HG02623 (cell line): ENCODE measurements around the gene INTS1.

ENCODE experiments used
- ATAC-seq: cut with Tn5 transposase; IDR thresholded peaks from one replicate; pipeline ENCODE4 v1.9.1; 2021; ENCODE audit warnings: moderate library complexity; ENCODE audit not compliant: unreplicated experiment

Gene INTS1

DNA sequence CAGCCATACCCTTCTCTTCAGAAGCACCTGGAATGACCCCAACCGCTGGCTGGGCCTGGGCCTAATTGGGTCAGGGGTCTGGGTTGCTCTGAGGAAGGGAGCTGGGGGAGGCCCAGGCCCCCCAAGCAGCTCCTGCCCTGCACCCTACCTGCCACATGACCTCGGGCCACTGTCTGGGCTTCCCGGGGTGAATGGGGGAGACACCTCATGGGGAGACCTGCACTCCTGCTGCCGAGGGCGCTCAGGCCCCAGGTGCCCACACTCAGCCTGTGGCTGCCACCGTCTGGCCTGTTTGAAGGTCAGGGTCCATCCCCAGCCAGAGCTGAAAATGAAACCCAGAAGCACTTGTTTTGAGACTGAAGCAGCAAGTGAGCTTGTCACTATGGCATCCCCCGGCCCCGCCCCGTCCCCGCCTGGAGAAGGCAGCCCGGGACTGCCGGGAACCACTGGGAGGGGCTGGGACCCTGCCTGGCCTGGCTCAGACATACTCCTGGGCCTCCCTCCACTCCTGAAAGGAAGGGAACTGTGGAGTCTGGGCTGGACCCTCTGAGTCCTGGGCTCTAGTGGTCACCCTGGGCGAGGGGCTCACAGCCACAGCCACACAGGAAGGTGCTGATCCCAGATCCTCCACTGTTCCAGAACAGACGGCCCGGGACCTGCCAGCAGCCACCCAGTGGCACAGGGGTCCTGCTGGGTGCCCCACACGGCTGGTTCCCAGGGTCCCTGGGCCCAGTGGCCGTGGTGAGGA is 37.5 kb downstream of the INTS1 start:
- no peak for ATAC-seq

DNA sequence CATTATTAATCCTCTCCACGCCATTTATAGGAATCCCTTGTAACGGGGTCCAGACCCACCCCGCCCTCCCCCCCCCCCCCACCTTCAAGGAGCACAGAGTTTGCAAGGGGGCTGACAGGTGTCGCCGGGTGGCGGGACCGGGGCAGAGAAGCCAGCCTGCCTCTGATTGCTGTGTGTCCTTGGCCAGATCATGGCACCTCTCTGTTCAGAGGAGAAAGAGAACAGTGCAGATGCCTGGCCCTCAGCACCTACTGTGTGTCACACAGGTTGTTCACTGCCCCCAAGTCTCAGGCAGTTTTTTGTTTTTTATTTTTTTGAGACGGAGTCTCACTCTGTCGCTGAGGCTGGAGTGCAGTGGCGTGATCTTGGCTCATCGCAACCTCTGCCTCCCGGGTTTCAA is 39.5 kb downstream of the INTS1 start:
- no peak for ATAC-seq

DNA sequence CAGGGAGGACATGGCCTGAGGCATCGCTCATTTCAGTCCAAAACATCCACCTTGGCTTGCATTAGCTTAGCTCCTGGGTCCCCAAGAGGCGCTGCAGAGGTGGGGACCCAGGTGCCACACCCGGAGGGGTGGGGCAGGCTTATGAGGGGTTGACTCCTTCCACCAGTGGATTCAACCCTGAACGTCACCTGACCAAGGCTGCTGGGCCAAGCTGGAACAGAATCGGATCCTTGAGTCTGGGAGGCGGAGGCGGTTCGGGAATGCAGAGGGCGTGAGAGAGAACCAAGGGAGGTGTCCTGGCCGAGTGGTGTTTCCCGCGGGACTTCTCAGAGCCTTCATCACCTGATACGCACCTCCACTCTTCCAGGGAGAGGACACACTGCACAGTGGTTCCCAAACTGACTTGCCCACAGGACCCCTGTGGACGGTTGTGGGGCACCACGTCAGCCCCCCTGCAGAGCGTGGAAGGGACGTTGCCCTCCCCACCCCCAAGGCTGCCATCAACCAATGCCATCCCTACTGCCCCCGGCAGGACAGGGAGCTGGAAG is 40.4 kb downstream of the INTS1 start:
- no peak for ATAC-seq

DNA sequence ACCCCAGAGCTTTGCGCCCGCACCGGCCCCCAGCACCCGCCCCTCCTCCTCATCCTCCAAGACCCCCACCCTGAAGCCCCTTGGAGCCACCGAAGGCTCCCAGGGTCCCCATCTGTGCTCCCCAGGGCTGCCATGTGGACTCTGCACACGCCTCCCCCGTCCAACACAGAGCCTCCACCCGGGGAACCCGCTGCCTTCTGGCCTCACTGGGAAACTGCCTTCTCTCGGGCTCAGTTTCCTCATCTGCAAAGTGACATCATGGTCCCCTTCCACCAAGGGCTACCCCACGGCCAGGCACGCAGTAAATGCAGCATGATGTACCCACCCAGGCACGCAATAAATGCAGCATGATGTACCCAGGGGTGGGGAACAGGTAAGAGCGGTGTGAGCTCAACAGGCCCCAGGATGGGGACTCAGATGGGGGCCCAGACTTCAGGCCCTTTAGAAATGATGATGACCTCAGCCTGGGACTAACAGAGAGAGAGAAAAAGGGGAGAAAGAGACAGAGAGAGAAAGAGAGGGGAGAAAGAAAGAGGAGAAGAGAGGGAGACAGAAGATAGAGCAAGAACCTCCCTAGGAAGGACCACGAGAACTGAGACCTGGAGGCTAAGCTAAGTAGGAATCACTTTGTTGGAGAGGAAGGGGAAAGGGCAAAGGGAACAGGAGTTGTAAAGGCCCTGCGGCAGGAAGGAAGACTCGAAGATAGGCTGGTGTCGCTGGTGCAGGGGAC is 42.4 kb downstream of the INTS1 start:
- no peak for ATAC-seq

DNA sequence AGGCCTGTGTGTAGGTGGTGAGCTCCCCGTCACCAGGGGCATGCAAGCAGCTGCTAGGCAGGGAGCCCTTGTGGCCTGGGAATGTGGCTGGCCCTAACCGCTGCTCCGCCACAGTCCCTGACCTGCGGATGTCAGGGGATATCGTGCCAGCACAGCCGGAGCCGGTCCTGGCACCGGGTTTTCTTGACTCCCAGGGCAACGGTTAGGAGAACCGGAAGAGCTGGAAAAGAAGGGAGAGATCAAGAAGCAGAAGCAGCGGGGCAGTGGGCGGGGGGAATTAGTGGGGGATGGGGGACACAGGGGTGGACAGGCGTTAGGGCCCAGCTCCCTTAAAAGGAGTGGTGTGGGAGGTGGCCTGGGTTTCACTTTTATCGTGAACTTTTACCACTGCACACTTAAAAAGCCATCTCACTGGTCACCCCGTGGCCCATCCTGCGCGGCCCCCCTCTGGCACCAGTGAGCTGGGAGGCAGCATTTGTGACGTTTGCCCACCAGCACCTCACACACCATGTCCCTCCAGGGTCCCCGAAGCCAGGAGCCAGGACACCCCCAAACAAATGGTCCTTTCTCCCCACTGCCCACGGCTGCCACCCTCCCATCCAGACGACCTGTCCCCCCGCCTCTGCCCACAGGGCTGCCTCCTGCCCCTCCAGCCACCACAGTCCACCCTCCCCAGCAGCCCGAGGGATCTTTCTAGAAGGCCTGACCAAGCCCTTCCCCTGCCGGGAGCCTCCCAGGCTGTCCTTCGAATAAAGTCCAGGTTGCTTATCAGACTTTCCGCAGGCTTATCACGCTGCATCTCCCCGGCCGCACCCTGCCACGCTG is 43.2 kb downstream of the INTS1 start:
- no peak for ATAC-seq

DNA sequence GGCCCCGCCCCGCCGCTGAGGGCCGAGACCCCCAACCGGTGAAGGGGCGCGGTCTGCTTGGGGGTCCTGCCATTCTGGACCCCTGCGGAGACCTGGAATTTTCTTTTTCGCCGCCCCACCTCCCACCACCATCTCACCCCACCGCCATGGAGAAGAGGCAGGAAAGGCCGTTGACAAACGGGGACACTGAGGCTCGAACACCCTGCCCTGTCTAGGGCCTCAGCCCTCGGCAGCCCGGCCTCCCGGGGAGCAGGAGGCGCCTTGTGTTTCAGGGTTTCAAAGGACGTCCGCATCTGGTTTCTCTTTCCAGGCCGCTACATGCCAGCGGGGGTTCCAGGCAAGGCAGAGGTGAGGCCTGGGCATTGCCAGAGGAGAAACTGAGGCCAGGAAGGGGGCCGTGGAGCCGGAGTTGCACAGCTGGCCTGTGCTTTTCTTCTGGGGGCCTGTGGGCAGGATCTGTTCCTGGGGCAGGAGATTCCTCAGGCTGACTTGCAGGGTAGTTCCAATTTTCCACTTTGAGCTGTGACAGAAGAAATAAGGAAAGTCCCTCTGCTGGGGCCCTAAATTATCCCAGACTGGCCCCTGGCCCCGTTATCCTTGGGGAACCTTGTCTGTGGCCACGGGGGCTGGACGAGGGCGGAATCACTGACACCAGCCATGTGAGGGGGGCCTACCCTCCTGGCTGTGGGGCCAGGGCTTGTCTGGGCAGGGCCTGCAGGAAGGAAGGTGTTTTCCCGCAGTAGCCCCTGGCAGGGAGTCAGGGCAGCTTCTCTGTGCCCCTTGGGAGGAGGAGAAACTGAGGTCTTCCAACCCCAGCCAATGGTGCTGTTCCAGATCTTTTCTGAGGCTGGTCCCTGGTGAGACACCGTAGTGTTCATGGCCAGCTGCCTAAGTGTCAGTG is 44.0 kb downstream of the INTS1 start:
- no peak for ATAC-seq

DNA sequence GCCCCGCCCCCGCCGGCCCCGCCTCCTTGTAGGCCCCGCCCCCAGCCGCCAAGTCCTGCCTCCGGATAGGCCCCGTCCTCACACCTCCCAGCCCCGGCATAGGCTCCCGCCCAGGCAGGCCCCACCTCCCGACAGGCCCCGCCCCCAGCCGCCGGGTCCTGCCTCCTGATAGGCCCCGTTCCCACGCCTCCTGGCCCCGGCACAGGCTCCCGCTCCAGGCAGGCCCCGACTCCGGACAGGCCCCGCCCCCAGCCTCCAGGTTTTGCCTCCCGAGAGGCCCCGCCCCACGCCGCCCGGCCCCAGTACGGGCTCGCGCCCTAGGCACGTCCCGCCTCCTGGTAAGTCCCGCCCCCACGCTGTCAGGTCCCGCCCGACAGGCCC is 44.7 kb downstream of the INTS1 start:
- peak; percentile 90 for ATAC-seq

DNA sequence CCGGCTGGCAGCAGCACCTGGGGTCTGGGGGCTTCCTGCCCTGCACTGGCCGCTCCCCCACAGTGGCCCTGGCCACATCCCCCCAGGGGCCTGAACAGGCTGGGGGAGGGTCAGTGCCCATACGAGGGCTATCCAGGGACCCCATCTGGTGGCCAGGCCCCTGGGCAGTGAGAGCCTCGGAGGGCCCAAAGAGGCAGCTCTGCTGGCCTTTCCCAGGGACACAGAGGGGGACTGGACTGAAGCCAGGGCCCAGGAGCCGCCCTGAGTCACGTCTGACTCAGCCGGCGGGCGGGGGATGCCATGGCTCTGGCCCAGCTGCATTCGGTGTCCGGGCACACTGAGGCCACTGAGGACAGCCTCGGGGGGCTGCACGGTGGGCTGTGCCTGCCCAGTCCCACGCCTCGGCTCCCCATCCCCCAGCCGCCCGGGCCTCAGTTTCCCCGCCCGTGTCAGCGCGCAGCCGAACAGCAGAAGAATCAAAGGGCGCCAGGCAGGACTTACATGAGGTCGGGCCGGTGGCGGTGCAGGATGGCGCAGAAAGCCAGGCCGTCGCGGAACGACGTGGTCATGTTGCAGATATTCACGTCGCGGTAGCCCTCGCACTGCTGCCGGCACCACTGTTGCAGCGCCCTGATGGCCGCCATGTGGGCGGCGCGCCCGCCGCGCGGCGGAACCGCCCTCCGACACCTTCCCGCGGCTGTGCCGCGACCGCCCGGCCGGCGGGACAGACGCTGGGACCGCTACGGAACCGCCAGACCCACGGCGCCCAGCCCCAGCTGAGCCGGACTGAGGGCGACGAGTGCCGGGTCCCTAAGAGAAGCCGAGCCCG is 45.3 kb downstream of the INTS1 start, which contains the start of gene MICALL2:
TSS of gene MICALL2 (minus strand) at position 788 of the 829 bp plus-strand sequence. CDS start at position 644, 144 bp downstream.
- ATAC-seq: no peak

DNA sequence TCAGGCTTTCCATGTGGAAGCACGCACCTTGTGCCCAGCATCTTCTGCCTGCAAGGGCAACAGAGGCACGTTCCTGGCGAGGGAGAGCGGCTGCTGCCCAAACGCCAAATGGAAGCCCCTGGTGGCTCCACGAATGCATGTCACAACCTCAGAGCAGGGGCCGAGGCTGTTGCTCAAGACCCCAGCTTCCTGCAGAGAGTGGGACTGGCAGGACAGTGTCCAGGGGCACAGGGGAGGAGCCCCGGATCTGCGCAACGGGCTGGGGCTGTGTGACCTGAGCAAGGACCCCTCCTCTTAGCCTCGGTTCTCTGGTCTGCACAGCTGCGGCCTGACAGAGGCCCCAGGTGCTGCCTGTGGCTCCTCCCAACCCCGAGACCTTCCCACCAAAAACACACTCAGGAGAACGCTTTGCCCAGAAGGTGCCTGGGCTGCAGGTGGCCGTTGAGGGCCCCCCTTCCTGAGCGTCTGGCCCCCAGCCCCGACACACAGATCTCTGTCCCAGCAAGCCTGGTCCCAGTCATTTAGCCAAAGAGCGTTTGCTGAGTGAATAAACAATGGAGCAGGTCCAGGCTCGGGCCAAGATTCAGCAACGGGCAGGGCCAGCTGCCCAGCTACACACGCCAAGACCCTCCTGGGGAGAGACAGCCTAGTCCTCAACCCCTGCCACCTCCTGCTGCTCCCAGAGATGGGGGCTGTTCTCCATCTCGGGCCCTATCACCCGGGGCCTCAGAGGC is 46.1 kb downstream of the INTS1 start:
- no peak for ATAC-seq

DNA sequence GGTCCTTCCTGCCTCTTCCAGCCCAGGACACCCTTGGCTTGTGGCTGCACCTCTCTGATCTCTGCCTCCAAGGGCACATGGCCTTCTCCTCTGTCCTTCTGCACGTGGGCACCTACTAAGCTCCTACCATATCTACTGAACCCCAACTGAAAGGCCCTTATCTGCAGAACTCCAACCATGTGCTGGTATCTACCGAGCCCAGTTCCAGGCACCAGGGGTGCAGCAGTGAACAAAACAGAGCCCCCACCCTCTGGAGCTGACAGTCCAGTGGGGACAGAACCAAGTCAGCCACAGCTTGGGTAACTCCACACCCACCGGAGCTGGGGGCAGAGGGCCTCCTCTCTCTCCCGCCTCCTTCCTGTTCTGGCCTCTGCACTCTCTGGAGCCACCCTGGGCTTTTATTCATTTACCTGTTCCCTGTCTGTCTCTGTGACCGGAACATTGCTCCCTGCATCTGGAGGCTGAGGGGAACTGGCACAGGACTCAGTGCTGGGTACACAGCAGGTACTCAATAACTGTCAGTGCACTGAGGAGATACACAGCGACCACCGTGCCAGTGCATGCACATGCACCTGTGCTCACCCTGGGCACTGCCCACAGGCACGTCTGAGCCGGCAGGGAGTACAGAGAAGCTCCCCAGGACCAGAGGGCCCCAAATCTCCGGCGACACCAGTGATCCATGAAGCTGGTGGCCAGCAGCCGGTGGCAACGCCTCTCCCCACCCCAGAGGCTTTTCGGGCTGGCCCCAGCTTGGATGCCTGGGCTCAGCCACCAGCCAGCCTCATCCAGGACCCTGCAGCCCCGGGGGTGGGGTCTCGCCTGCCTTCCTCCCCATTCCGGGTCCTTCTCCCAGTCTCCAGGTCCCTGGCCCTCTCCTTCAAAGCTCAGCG is 46.9 kb downstream of the INTS1 start:
- no peak for ATAC-seq

DNA sequence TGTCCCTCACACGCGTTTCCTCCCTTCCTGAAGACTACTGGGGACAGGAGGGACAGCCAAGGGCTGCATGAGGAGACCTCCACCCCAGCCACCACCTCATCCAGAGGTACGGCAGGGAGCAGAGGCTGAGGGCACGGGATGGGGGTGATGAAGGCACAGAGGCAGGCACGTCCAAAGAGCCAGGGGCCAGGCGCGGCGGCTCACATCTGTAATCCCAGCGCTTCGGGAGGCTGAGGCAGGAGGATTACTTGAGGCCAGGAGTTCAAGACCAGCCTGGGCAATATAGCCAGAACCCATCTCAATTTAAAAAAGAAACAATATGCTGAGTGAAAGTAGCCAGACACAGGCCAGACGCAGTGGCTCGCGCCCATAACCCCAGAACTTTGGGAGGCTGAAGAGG is 48.2 kb downstream of the INTS1 start:
- ATAC-seq: no peak

DNA sequence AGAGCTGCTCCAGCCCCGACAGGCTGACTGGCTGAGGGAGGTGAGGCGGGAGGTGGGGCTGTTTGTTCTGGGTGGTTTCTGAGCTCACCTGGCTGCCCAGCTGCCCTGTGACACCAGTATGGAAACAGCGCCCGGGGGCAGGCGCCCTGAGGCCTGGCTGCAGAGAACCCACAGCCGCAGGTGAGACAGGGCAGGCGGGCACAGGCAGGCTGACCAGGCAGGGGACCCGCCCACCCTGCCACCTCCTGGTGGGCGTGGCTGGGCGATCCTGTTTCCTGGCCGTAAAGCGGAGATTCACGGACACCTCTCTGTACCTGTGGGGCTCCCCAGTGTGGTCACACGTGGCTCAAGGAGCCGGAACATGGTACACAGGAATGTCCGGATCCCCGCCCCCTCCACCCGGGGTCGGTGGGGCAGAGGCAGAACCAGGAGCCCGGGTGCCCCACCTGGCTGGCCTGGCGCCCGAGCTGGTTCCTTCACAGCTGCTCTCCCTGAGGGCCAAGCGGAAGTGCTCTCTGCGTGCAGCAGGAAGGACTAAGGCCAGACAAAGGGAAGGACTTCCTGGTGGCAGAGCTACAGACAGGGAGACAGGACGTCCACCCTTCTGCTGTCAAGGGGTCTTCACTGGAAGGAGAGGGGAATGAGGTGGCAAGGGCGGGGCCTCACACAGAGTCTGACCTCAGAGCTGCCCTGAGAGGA is 48.8 kb downstream of the INTS1 start:
- no peak for ATAC-seq

DNA sequence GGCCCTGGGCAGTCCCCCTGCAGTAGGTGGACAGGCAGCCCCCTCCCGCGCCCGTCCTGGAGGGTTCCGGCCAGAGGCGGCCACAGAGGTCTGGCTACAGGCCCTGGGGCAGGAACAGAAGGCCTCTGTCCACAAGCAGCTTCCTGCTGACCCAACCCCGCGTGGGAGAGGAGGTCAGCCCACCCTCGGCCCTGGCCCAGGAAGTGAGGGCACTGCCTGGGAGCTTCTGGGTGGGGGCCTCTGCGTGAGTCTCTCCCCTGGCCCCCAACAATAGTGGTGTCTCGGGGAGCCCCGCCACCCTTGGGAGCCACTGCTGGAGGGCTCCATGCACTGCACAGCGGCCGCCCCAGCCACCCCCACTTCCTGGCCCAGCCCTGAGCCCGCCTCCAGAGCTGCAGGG is 49.6 kb downstream of the INTS1 start:
- no peak for ATAC-seq

DNA sequence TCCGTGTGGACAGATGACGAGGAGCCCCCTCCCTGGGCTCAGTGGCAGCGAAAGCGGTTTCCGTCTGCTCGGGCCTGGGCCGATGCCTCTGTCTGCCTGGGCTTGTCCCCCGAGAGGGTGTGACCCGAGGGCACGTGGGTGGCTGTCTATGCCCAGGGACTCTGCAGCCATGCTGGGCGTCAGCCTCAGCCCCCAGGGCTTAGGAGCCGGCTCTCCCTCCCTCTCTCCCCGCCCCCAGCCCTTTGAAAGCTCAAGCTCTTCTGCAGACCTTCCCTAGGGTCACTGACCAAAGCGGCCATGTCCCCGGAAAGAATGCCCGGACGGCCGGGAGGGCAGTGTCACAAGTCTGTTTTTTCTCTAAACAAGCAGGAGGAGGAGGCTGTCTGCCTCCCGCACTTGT is 52.0 kb downstream of the INTS1 start:
- no peak for ATAC-seq

DNA sequence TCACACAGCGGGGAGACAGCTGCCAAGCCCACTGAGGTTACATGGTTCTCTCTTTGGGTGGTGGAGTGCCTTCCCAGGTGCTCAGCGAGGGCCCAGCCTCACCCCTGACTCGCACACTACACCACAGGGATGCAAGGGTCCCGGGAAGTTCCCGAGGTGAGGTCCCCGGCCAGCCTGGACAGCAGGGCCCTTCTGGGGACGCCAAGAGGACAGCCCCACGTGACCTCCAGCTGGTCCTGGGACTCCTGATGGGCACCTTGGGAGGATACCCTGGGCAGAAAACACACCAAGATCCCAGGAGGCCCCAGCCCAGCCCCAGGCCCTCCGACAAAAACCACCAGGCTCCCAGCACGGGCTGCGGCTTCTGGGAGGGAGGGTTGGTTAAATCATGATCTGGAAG is 53.2 kb downstream of the INTS1 start:
- ATAC-seq: no peak

DNA sequence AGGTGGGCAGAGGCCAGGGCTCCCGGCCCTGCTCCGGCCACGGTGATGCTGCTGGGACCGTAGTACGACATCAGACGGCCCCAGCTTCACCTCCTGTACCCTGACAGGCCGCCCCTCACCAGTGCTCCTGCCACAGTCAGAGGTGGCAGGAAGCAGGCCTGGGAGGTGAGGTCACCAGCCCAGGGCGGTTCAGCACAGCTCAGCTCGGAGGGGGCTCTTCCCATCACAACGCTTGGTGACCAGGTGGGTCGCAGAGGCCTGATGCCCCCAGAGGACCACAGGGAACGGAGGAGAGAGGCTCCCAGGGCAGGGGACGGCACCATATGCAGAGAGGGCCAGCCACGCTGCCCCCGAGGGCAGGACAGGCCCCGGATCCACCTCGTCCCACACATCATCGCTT is 53.8 kb downstream of the INTS1 start:
- ATAC-seq: no peak

DNA sequence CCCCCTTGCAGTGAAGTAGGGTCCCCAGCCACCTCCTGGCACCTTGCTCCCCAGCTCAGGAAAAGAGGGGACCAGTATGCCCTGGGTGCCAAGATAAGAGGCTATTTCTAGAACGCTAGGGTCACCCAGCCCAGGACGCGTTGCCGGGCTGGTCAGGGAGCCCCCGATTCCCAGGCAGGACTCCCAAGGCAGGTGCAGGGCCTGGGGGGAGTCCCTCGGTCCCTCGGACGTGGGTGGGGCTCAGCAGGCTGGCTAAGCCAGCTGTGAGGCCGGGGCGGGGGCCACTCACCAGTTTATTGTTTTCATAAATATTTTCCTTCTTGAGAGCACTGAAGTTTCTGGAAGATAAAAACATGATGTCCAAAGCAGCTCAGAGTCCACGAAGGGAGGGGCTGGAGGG is 54.2 kb downstream of the INTS1 start:
- ATAC-seq: no peak
